Glutamatergic neuron (in vitro differentiated cells): ENCODE measurements around the gene SLC25A41. TPM values are rescaled to one million over a fixed set of nuclear protein-coding genes. Genes with fewer than 3 reads are reported as not detected.

Experiments used
- DNase-seq: peaks from one replicate; pipeline ENCODE4 v3.0.0; 2022
- H3K27ac Mint-ChIP-seq: one replicate; pipeline ENCODE4 v1.8.0; 2020; ENCODE audit warnings: mild to moderate bottlenecking, mixed read lengths, inconsistent platforms; ENCODE audit not compliant: unreplicated experiment
- H3K27me3 Mint-ChIP-seq: one replicate; pipeline ENCODE4 v1.8.0; 2020; ENCODE audit warnings: mild to moderate bottlenecking, moderate library complexity, mixed read lengths, inconsistent platforms; ENCODE audit not compliant: unreplicated experiment
- H3K36me3 Mint-ChIP-seq: one replicate; pipeline ENCODE4 v1.8.0; 2020; ENCODE audit warnings: mild to moderate bottlenecking, mixed read lengths, inconsistent platforms; ENCODE audit not compliant: unreplicated experiment
- H3K4me1 Mint-ChIP-seq: one replicate; pipeline ENCODE4 v1.8.0; 2020; ENCODE audit warnings: mild to moderate bottlenecking, low read depth, mixed read lengths, inconsistent platforms; ENCODE audit not compliant: unreplicated experiment
- H3K4me3 Mint-ChIP-seq: one replicate; pipeline ENCODE4 v1.8.0; 2020; ENCODE audit warnings: mild to moderate bottlenecking, mixed read lengths, inconsistent platforms; ENCODE audit not compliant: unreplicated experiment
- H3K9me3 Mint-ChIP-seq: one replicate; pipeline ENCODE4 v1.8.0; 2020; ENCODE audit warnings: mild to moderate bottlenecking, moderate library complexity, mixed read lengths, inconsistent platforms; ENCODE audit not compliant: unreplicated experiment
- CTCF ChIP-seq: fragments of 200-600 bp; sonication (generic); IDR thresholded peaks from one replicate; pipeline ENCODE4 v1.5.0; 2021; ENCODE audit not compliant: partially characterized antibody, unreplicated experiment
- total RNA-seq: library from RNA; stranded (reverse); fragmentation: NEBNext Ultra II Directional; extraction: Animal tissue kit (Norgen Biotek cat#: 25700); gene quantifications from one replicate; pipeline ENCODE4 v1.2.1, GENCODE V29; 2021; ENCODE audit not compliant: unreplicated experiment

SLC25A41 gene
- total RNA-seq, 1 donor from 2014 or later = 0.29 TPM

- H3K27me3 Mint-ChIP-seq = peaks cover 6% of the 10 kb centered on the region
- H3K4me3 Mint-ChIP-seq = no peak overlapping the region
- H3K36me3 Mint-ChIP-seq = peaks cover 21% of the 10 kb centered on the region
- TF ChIP-seq CTCF = no peak
- H3K9me3 Mint-ChIP-seq = peaks cover 7% of the 10 kb centered on the region
- H3K4me1 Mint-ChIP-seq = peaks cover 4% of the 10 kb centered on the region
- no peak for DNase-seq
- no peak overlapping the region for H3K27ac Mint-ChIP-seq
Observed at GRCh38 chr19:6455924-6456323, 22.4 kb upstream of the SLC25A41 start.

GRCh38 chr19:6453951-6454565 lies 20.5 kb upstream of the SLC25A41 start:
- Mint-ChIP-seq H3K36me3 (peaks cover 21% of the 10 kb centered on the region), H3K4me1 (peaks cover 4% of the 10 kb centered on the region), H3K9me3 (peaks cover 6% of the 10 kb centered on the region), H3K27ac (no peak overlapping the region), H3K27me3 (peaks cover 6% of the 10 kb centered on the region), H3K4me3 (no peak overlapping the region)
- no peak for TF ChIP-seq CTCF
- DNase-seq = no peak

GRCh38 chr19:6452899-6453298 lies 19.3 kb upstream of the SLC25A41 start:
- Mint-ChIP-seq H3K27me3 (peaks cover 2% of the 10 kb centered on the region), H3K4me1 (no peaks in the 10 kb centered on the region), H3K27ac (no peak overlapping the region), H3K4me3 (no peak overlapping the region), H3K36me3 (peaks cover 21% of the 10 kb centered on the region), H3K9me3 (peaks cover 4% of the 10 kb centered on the region)
- DNase-seq = no peak
- no peak for TF ChIP-seq CTCF

- TF ChIP-seq CTCF = no peak
- Mint-ChIP-seq H3K4me3 (no peak overlapping the region), H3K27me3 (no peaks in the 10 kb centered on the region), H3K9me3 (peaks cover 1% of the 10 kb centered on the region), H3K36me3 (peaks cover 21% of the 10 kb centered on the region), H3K4me1 (no peaks in the 10 kb centered on the region), H3K27ac (no peak overlapping the region)
- DNase-seq = no peak
Observed at GRCh38 chr19:6452223-6452614, 18.7 kb upstream of the SLC25A41 start.

- DNase-seq = no peak
- no peaks in the 10 kb centered on the region for H3K4me1 Mint-ChIP-seq
- peaks cover 21% of the 10 kb centered on the region for H3K36me3 Mint-ChIP-seq
- H3K27ac Mint-ChIP-seq = no peak overlapping the region
- H3K9me3 Mint-ChIP-seq = peaks cover 1% of the 10 kb centered on the region
- H3K4me3 Mint-ChIP-seq = no peak overlapping the region
- no peak for TF ChIP-seq CTCF
- no peaks in the 10 kb centered on the region for H3K27me3 Mint-ChIP-seq
Observed at GRCh38 chr19:6451583-6452222, 18.1 kb upstream of the SLC25A41 start.
